ENCODE results near the gene ZNF506.

DNA sequence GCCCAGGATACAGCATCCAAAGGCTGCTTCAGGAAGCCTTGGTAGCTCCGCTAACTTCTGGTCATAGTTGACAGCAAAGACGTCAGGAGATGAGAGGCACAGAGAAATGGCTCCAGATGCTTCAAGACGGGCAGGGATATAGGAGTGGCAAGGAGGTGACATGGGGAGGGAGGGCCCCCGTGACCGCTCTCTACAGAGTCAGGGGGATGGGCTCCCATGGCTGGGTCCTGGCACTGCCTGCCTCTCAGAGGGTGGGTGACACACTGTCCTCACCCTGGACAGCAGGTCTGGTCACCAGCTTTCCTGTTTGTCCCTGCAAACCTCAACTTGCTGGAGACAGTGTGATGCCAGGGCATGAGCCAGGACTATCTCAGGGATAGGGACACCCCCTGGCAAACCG is 78.4 kb downstream of the ZNF506 start:
- TF ChIP-seq, protein P1, sequence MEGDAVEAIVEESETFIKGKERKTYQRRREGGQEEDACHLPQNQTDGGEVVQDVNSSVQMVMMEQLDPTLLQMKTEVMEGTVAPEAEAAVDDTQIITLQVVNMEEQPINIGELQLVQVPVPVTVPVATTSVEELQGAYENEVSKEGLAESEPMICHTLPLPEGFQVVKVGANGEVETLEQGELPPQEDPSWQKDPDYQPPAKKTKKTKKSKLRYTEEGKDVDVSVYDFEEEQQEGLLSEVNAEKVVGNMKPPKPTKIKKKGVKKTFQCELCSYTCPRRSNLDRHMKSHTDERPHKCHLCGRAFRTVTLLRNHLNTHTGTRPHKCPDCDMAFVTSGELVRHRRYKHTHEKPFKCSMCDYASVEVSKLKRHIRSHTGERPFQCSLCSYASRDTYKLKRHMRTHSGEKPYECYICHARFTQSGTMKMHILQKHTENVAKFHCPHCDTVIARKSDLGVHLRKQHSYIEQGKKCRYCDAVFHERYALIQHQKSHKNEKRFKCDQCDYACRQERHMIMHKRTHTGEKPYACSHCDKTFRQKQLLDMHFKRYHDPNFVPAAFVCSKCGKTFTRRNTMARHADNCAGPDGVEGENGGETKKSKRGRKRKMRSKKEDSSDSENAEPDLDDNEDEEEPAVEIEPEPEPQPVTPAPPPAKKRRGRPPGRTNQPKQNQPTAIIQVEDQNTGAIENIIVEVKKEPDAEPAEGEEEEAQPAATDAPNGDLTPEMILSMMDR (IDR thresholded peaks at IDR 0.05) = no peak
- TF ChIP-seq EP300 (IDR thresholded peaks at IDR 0.05) (no peak), POLR2A (IDR thresholded peaks at IDR 0.05) (no peak)
